Testis (tissue), 3 donors: ENCODE data around the gene FRAS1. TPM values are rescaled to one million over a fixed set of nuclear protein-coding genes. Genes with fewer than 3 reads are reported as not detected.

Source experiments
- DNase-seq: peaks from one replicate; pipeline ENCODE4 v3.0.0-alpha.2; 2019
- H3K27ac ChIP-seq, 2 donors: fragments of 200-600 bp; sonication (generic); one replicate each; pipeline ENCODE4 v1.5.1; 2019
- H3K27me3 ChIP-seq: fragments of 200-600 bp; sonication (generic); one replicate; pipeline ENCODE4 v1.5.1; 2019
- H3K36me3 ChIP-seq: fragments of 200-600 bp; sonication (generic); one replicate; pipeline ENCODE4 v1.5.1; 2017; ENCODE audit warnings: low read depth; ENCODE audit errors: missing control alignments
- H3K4me1 ChIP-seq: fragments of 200-600 bp; sonication (generic); one replicate; pipeline ENCODE4 v1.5.1; 2019
- H3K4me3 ChIP-seq, 2 donors: fragments of 200-600 bp; sonication (generic); one replicate each; pipeline ENCODE4 v1.5.1; 2017 to 2019
- H3K9me3 ChIP-seq: fragments of 200-600 bp; sonication (generic); one replicate; pipeline ENCODE4 v1.5.1; 2017
- CTCF ChIP-seq, 3 experiments: fragments of 450-650 bp in 2 of 3; fragments of 200-600 bp in 1 of 3; sonication (generic) in 1 of 3; IDR thresholded peaks; one replicate each; pipeline ENCODE4 v1.5.1; 2016 to 2019; ENCODE audit warnings: antibody characterized with exemption in 3 of 3, mild to moderate bottlenecking in 2 of 3, moderate library complexity in 1 of 3
- POLR2A ChIP-seq: fragments of 450-650 bp; IDR thresholded peaks from one replicate; pipeline ENCODE4 v1.6.1; 2017; ENCODE audit warnings: antibody characterized with exemption, mild to moderate bottlenecking, moderate library complexity
- WGBS, 2 donors: methylation state at CpG; one replicate each; pipeline ENCODE4 v1.1.5; 2018; 5-methylcytosine and 5-hydroxymethylcytosine counted together
- intact Hi-C: fragments of 100-400 bp; cut with DNase I; formaldehyde crosslinking; loops from one replicate; pipeline ENCODE4 v1.15.1; 2023; ENCODE audit warnings: low total_unique reads
- polyA plus RNA-seq: library from polyadenylated mRNA; stranded (reverse); fragments of 350-450 nt; fragmentation: Illumina TruSeq; extraction: RNeasy Lipid Tissue Mini Kit (QIAGEN cat#74804); gene quantifications from one replicate; pipeline ENCODE4 v1.2.3, GENCODE V29; 2014; ENCODE audit warnings: low read depth, low replicate concordance; ENCODE audit not compliant: insufficient read depth
- total RNA-seq, 2 donors: library from RNA; depleted of rRNA; stranded (reverse); fragments of >200 nt; gene quantifications; one replicate each; pipeline ENCODE4 v1.2.3, GENCODE V29; 2016

The FRAS1 gene
- total and polyA plus RNA-seq, 3 donors from 2014 or later: 2.2 to 3.7 (median 3.5) TPM

GRCh38 chr4:78057600-78058550, 752 bp downstream of the FRAS1 start:
- peak; percentile 42 for DNase-seq
- TF ChIP-seq POLR2A: no peak
- TF ChIP-seq CTCF (IDR thresholded peaks at IDR 0.05): no peak
- WGBS, 2 donors: 0 to 1% methylated on average over 31 to 56 of the region's 56 CpGs
- Histone ChIP-seq H3K4me1 (peaks cover 21% of the 10 kb centered on the region), H3K36me3 (no peaks in the 10 kb centered on the region), H3K9me3 (no peaks in the 10 kb centered on the region), H3K27ac (no peak overlapping the region), H3K27me3 (no peaks in the 10 kb centered on the region), H3K4me3 (peak overlapping the region; percentile 44 to 60)
- intact Hi-C loops: no loop called here

GRCh38 chr4:78058591-78059523, 1.7 kb downstream of the FRAS1 start:
- intact Hi-C loops: no loop called here
- WGBS, 2 donors: 1% methylated on average over 46 to 53 of the region's 54 CpGs
- Histone ChIP-seq H3K4me1 (peaks cover 21% of the 10 kb centered on the region), H3K27me3 (no peaks in the 10 kb centered on the region), H3K27ac (no peak overlapping the region), H3K9me3 (no peaks in the 10 kb centered on the region), H3K4me3 (peak overlapping the region; percentile 20 to 60), H3K36me3 (no peaks in the 10 kb centered on the region)
- peak; percentile 31 for DNase-seq
- TF ChIP-seq POLR2A (no peak), CTCF (IDR thresholded peaks at IDR 0.05) (no peak)

- WGBS, 2 donors: 7 to 17% methylated on average over 7 of the region's 7 CpGs
Measured at GRCh38 chr4:78059524-78059889, 2.4 kb downstream of the FRAS1 start.

GRCh38 chr4:78059938-78060337, 2.8 kb downstream of the FRAS1 start:
- Histone ChIP-seq H3K27ac (no peak overlapping the region), H3K36me3 (no peaks in the 10 kb centered on the region), H3K4me1 (peaks cover 21% of the 10 kb centered on the region), H3K9me3 (no peaks in the 10 kb centered on the region), H3K4me3 (no peak overlapping the region), H3K27me3 (no peaks in the 10 kb centered on the region)
- no peak for DNase-seq
- intact Hi-C loops: no loop called here
- 50 to 54% methylated on average over 1 of the region's 1 CpG for WGBS, 2 donors
- TF ChIP-seq CTCF (IDR thresholded peaks at IDR 0.05) (no peak), POLR2A (no peak)

More at GRCh38 chr4:78059524-78059889, 2.4 kb downstream of the FRAS1 start:
- intact Hi-C loops: no loop called here
- TF ChIP-seq POLR2A (no peak), CTCF (IDR thresholded peaks at IDR 0.05) (peak in 2 of 3 experiments; percentile 29 to 37)
- no peaks in the 10 kb centered on the region for H3K27me3 ChIP-seq
- no peak overlapping the region for H3K27ac ChIP-seq
- peak; percentile 70 for DNase-seq
- H3K4me3 ChIP-seq: peak overlapping the region in 1 of 2 donors; percentile 20
- no peaks in the 10 kb centered on the region for H3K9me3 ChIP-seq
- H3K4me1 ChIP-seq: peaks cover 21% of the 10 kb centered on the region
- no peaks in the 10 kb centered on the region for H3K36me3 ChIP-seq
